Small intestine (tissue), 7 donors: Measurements from ENCODE around the gene BCL3. TPM values are rescaled to one million over a fixed set of nuclear protein-coding genes. Genes with fewer than 3 reads are reported as not detected.
A peak's percentile ranks its signal among the peaks of the same experiment; 100 is the strongest.

Experiments used
- DNase-seq, 2 donors: peaks; one replicate each; pipeline versions ENCODE4 v3.0.0 to v3.0.0-alpha.2; 2013
- FAIRE-seq: peaks from 2 replicates; lab custom pipeline; 2012; peaks lifted over from hg19 to GRCh38; lab: Jason Lieb, UNC
- H3K27ac ChIP-seq, 3 donors: one replicate each; pipeline ENCODE4 v1.5.1; 2013; ENCODE audit warnings: low read length in 2 of 3, mild to moderate bottlenecking in 2 of 3, control low read depth in 1 of 3, inconsistent platforms in 1 of 3, low read depth in 1 of 3, moderate library complexity in 1 of 3
- H3K27me3 ChIP-seq, 3 donors: one replicate each; pipeline ENCODE4 v1.6.1; 2013; ENCODE audit warnings: low read length in 3 of 3, inconsistent platforms in 1 of 3; ENCODE audit not compliant: control insufficient read depth in 3 of 3, insufficient read depth in 3 of 3
- H3K36me3 ChIP-seq, 3 donors: one replicate each; pipeline ENCODE4 v1.6.1; 2013; ENCODE audit warnings: low read length in 3 of 3, inconsistent platforms in 1 of 3, low read depth in 1 of 3, mild to moderate bottlenecking in 1 of 3, moderate library complexity in 1 of 3; ENCODE audit not compliant: control insufficient read depth in 3 of 3, insufficient read depth in 2 of 3
- H3K4me1 ChIP-seq, 3 donors: one replicate each; pipeline ENCODE4 v1.6.1; 2013; ENCODE audit warnings: low read length in 2 of 3, inconsistent platforms in 1 of 3, low read depth in 1 of 3, mild to moderate bottlenecking in 1 of 3, moderate library complexity in 1 of 3; ENCODE audit not compliant: control insufficient read depth in 3 of 3, insufficient read depth in 2 of 3
- H3K4me3 ChIP-seq, 3 donors: one replicate each; pipeline ENCODE4 v1.5.1; 2013; ENCODE audit warnings: low read length in 3 of 3, control low read depth in 1 of 3, inconsistent platforms in 1 of 3, low read depth in 1 of 3, mild to moderate bottlenecking in 1 of 3, moderate library complexity in 1 of 3
- H3K9me3 ChIP-seq, 2 donors: one replicate each; pipeline ENCODE4 v1.6.1; 2013; ENCODE audit warnings: low read depth in 1 of 2, low read length in 1 of 2; ENCODE audit not compliant: control insufficient read depth in 2 of 2, insufficient read depth in 1 of 2
- WGBS, 3 donors: extraction: QIAGEN DNeasy Blood & Tissue Kit; methylation state at CpG; one replicate each; pipeline ENCODE4 v1.1.7; 2013; 5-methylcytosine and 5-hydroxymethylcytosine counted together
- polyA plus RNA-seq, 4 donors: library from polyadenylated mRNA; stranded (reverse) in 3 of 4; unstranded in 1 of 4; fragments of 200-250 nt in 3 of 4; fragments of 120-200 nt in 1 of 4; gene quantifications; one replicate each; pipeline versions ENCODE4 v1.2.1 to v1.2.3, GENCODE V29; 2013
- donor health status: healthy with polysubstance abuse.
- donor health status: control.
- donor health status: control.
- donor health status: Bipolar disorder and iron deficiency.
- donor health status: healthy.

Gene BCL3
- polyA plus RNA-seq, 4 donors = 48.6 to 136 (median 77.3) TPM

- DNase-seq (no peak), FAIRE-seq (no peak)
- Histone ChIP-seq H3K4me1 (peaks cover 0 to 78% (median 15%) of the 10 kb centered on the region in 3 donors), H3K36me3 (peaks cover 0 to 16% (median 0%) of the 10 kb centered on the region in 3 donors), H3K9me3 (no peaks in the 10 kb centered on the region), H3K27ac (peak overlapping the region; percentile 92 to 99 (median 98)), H3K27me3 (no peaks in the 10 kb centered on the region), H3K4me3 (peak overlapping the region in 1 of 3 donors; percentile 29)
- 60 to 69% (median 64%) methylated on average over 4 of the region's 4 CpGs for WGBS, 3 donors
Observed at GRCh38 chr19:44745887-44746600, 2.5 kb upstream of the BCL3 start.

- FAIRE-seq (no peak), DNase-seq (no peak)
- Histone ChIP-seq H3K9me3 (no peaks in the 10 kb centered on the region), H3K27ac (peak overlapping the region; percentile 92 to 99 (median 98)), H3K4me1 (peaks cover 0 to 77% (median 15%) of the 10 kb centered on the region in 3 donors), H3K36me3 (peaks cover 0 to 22% (median 0%) of the 10 kb centered on the region in 3 donors), H3K27me3 (no peaks in the 10 kb centered on the region), H3K4me3 (peak overlapping the region in 1 of 3 donors; percentile 29)
- 40 to 63% (median 56%) methylated on average over 5 of the region's 5 CpGs for WGBS, 3 donors
Observed at GRCh38 chr19:44746616-44746945, 1.9 kb upstream of the BCL3 start.

DNA sequence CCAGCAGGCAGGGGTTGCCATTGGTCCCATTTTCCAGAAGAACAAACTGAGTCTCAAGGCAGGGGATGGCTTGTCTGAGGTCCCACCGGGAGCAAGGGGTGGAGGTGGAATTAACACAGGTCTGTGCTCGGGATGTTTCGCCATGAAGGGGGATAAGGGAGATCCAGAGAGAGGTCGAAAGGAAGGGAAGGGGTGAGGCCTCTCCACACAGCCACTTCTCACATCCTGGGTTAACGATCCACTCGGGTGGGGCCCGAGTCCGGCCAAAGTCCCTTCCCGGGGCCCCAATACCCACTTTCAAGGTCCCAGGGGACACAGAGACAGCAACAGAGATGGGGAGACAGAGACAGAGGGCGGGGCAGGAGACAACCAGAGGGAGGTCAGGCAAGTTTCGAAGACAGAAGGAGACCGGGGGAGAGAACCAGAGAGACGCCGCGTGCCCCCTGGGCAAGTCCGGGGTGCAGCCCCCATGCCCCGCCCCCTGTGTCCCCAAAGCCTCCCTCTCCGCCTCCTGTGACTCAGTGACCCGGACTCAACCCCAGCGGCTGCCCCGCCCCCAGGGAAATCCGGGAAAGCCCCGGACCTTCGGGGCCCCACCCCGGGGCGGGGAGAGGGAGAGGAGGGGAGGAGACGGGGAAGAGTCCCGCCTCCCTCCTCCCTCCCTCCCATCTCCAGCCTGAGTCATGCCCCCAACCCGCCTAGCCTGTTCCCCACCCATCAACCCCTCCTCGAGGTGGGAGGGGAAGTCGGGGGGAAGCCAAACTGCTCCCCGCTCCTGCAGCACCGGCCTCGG is 1.4 kb upstream of the BCL3 start:
- 2 to 6% (median 6%) methylated on average over 20 to 34 of the region's 34 CpGs for WGBS, 3 donors
- H3K27ac ChIP-seq = peak overlapping the region; percentile 92 to 99 (median 98)
- no peaks in the 10 kb centered on the region for H3K27me3 ChIP-seq
- peak overlapping the region; percentile 47 to 91 (median 47) for H3K4me3 ChIP-seq
- peaks cover 0 to 26% (median 0%) of the 10 kb centered on the region in 3 donors for H3K36me3 ChIP-seq
- peaks cover 0 to 74% (median 15%) of the 10 kb centered on the region in 3 donors for H3K4me1 ChIP-seq
- DNase-seq = peak; percentile 98
- FAIRE-seq = no peak
- no peaks in the 10 kb centered on the region for H3K9me3 ChIP-seq

GRCh38 chr19:44747739-44748425 is 626 bp upstream of the BCL3 start:
- Histone ChIP-seq H3K9me3 (no peaks in the 10 kb centered on the region), H3K27ac (peak overlapping the region; percentile 92 to 98 (median 95)), H3K4me1 (peaks cover 5 to 74% (median 14%) of the 10 kb centered on the region in 3 donors), H3K27me3 (no peaks in the 10 kb centered on the region), H3K4me3 (peak overlapping the region; percentile 47 to 95 (median 91)), H3K36me3 (peaks cover 0 to 33% (median 5%) of the 10 kb centered on the region in 3 donors)
- DNase-seq = peak; percentile 80 to 87
- 0 to 1% (median 0%) methylated on average over 21 to 26 of the region's 26 CpGs for WGBS, 3 donors
- no peak for FAIRE-seq

DNA sequence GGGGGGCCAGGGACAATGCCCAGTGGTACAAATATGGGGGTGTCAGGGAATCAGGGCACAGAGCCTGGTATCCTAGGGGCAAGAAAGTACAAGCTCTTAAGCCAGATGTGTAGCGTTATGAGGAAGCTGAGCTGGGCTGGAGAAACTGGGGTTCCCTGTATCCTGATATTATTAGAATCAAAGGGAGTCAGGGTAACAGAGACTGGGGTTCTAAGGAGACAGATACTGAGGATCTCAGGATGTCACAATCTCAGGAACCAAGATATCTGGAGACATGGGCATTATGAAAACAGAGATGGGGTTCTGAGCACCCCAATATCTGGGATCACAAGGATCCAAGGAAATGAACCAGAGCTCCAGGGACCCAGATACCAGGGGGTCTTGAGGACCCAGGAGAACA is 784 bp downstream of the BCL3 start:
- H3K4me1 ChIP-seq = peaks cover 5 to 74% (median 11%) of the 10 kb centered on the region in 3 donors
- FAIRE-seq = no peak
- DNase-seq = peak in 1 of 2 donors; percentile 24

DNA sequence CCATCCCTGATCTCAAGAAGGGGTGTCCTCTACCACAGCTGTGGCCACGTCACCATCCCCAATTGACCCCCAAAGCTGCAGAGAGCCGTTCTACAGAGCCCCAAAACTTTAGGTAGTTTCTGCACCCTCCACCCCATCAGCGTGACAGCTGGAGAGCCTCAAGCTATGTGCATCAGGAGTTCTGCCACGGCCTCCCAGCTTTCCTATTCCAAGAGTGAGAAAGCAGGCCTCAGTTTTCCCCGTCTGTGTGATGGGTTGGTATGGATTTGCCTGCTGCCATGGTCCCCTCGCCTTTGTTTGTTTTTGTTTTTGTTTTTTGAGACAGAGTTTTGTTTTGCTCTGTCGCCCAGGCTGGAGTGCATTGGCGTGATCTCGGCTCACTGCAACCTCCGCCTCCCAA is 1.5 kb downstream of the BCL3 start:
- Histone ChIP-seq H3K36me3 (peaks cover 0 to 52% (median 6%) of the 10 kb centered on the region in 3 donors), H3K27ac (peak overlapping the region; percentile 93 to 100 (median 97)), H3K4me3 (peak overlapping the region; percentile 73 to 95 (median 91)), H3K4me1 (peaks cover 6 to 73% (median 15%) of the 10 kb centered on the region in 3 donors), H3K9me3 (no peaks in the 10 kb centered on the region), H3K27me3 (no peaks in the 10 kb centered on the region)
- DNase-seq (no peak), FAIRE-seq (no peak)
- 45 to 58% (median 48%) methylated on average over 9 to 10 of the region's 10 CpGs for WGBS, 3 donors

More for the DNA sequence above, 784 bp downstream of the BCL3 start:
- H3K36me3 ChIP-seq = peaks cover 0 to 45% (median 5%) of the 10 kb centered on the region in 3 donors
- peak overlapping the region; percentile 93 to 100 (median 97) for H3K27ac ChIP-seq
- no peaks in the 10 kb centered on the region for H3K27me3 ChIP-seq
- no peaks in the 10 kb centered on the region for H3K9me3 ChIP-seq
- peak overlapping the region; percentile 73 to 95 (median 91) for H3K4me3 ChIP-seq
- 0 to 9% (median 0%) methylated on average over 1 of the region's 1 CpG for WGBS, 3 donors

DNA sequence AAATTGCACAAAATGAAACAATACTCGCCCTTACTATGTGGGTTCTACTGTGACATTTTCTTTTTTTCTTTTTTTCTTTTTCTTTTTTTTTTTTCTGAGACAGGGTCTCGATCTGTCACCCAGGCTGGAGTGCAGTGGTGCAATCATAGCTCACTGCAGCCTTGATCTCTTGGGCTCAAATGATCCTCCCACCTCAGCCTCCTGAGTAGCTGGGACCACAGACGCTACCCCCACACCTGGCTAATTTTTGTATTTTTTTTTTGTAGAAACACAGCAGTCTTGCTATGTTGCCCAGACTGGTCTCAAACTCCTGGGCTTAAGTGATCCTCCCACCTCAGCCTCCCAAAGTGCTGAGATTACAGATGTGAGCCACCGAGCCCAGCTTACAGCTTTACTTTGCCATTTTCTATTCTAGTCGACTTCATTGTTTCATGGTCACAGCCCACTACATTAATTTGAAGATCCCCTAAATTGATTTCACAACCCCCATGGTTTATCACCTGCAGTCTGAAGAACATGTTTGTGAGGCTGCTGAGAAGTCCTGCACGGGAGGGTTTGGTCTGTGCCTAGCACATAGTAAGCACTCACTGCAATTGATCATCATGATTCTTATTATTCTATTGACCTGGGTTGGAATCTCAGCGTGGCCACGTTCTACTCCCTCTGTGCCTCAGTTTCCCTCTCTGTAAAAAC is 3.8 kb downstream of the BCL3 start:
- peak overlapping the region in 1 of 3 donors; percentile 54 for H3K4me3 ChIP-seq
- H3K4me1 ChIP-seq = peaks cover 10 to 73% (median 27%) of the 10 kb centered on the region in 3 donors
- peak overlapping the region; percentile 85 to 98 (median 96) for H3K27ac ChIP-seq
- 44 to 54% (median 49%) methylated on average over 8 of the region's 8 CpGs for WGBS, 3 donors
- DNase-seq (no peak), FAIRE-seq (no peak)
- H3K36me3 ChIP-seq = peaks cover 5 to 75% (median 14%) of the 10 kb centered on the region in 3 donors
- H3K27me3 ChIP-seq = no peaks in the 10 kb centered on the region
- H3K9me3 ChIP-seq = no peaks in the 10 kb centered on the region
